PC-9 (cell line): Measurements from ENCODE around the gene ALCAM.

ENCODE experiments used
- CTCF ChIP-seq: fragments of 200-600 bp; sonication (generic); conservative IDR thresholded peaks from 2 replicates; pipeline ENCODE4 v1.6.1; 2017; ENCODE audit warnings: mixed run types, antibody characterized with exemption, mild to moderate bottlenecking, moderate library complexity
- EZH2 ChIP-seq: fragments of 200-600 bp; sonication (generic); IDR thresholded peaks from 2 replicates; pipeline ENCODE4 v1.8.0; 2017; ENCODE audit warnings: antibody characterized with exemption, low read depth

- TF ChIP-seq CTCF, result no peak
- TF ChIP-seq EZH2, result no peak
These were observed 43.5 kb upstream of the ALCAM start for GRCh38 chr3:105323274-105323599.
